HEK293T (cell line): Measurements from ENCODE around the gene SLC41A3.

ENCODE experiments used
- CTCF ChIA-PET: fragments of 350-600 bp; formaldehyde crosslinking; extraction: SDS; loops from one replicate; lab custom pipeline; 2021; ENCODE audit warnings: antibody characterized with exemption, inconsistent platforms; lab: Yijun Ruan, JAX
- POLR2A ChIA-PET: fragments of 350-600 bp; formaldehyde crosslinking; extraction: SDS; loops from one replicate; lab custom pipeline; 2020; ENCODE audit warnings: antibody characterized with exemption, inconsistent platforms; lab: Yijun Ruan, JAX
- DNase-seq: peaks from one replicate; pipeline ENCODE4 v3.0.0; 2012; ENCODE audit warnings: mixed read lengths; ENCODE audit errors: extremely low spot score
- ARNT ChIP-seq: fragments of 450-650 bp; IDR thresholded peaks from 2 replicates; pipeline ENCODE4 v1.6.1; 2017; ENCODE audit warnings: mild to moderate bottlenecking
- BHLHE40 ChIP-seq: fragments of 450-650 bp; IDR thresholded peaks from 2 replicates; pipeline ENCODE4 v1.6.1; 2016; ENCODE audit warnings: mild to moderate bottlenecking, moderate library complexity, borderline replicate concordance
- CTBP1 ChIP-seq: fragments of 450-650 bp; IDR thresholded peaks from 2 replicates; pipeline ENCODE4 v1.6.1; 2016; ENCODE audit warnings: borderline replicate concordance
- ELF4 ChIP-seq: fragments of 450-650 bp; IDR thresholded peaks from 2 replicates; pipeline ENCODE4 v1.6.1; 2017; ENCODE audit warnings: antibody characterized with exemption
- FOXA1 ChIP-seq: fragments of 450-650 bp; IDR thresholded peaks from 2 replicates; pipeline ENCODE4 v1.6.1; 2016; ENCODE audit warnings: mild to moderate bottlenecking
- FOXK2 ChIP-seq: fragments of 450-650 bp; IDR thresholded peaks from 2 replicates; pipeline ENCODE4 v1.6.1; 2016; ENCODE audit warnings: mild to moderate bottlenecking
- FOXM1 ChIP-seq: fragments of 450-650 bp; IDR thresholded peaks from 2 replicates; pipeline ENCODE4 v1.6.1; 2017; ENCODE audit warnings: mild to moderate bottlenecking, borderline replicate concordance
- HDGF ChIP-seq: fragments of 450-650 bp; IDR thresholded peaks from 2 replicates; pipeline ENCODE4 v1.6.1; 2017; ENCODE audit warnings: antibody characterized with exemption, borderline replicate concordance
- L3MBTL2 ChIP-seq: fragments of 450-650 bp; conservative IDR thresholded peaks from 2 replicates; pipeline ENCODE4 v1.6.1; 2016; ENCODE audit warnings: mild to moderate bottlenecking
- LEF1 ChIP-seq: fragments of 450-650 bp; IDR thresholded peaks from 2 replicates; pipeline ENCODE4 v1.6.1; 2017; ENCODE audit warnings: mild to moderate bottlenecking, borderline replicate concordance
- NFRKB ChIP-seq: fragments of 450-650 bp; IDR thresholded peaks from 2 replicates; pipeline ENCODE4 v1.6.1; 2016; ENCODE audit warnings: mild to moderate bottlenecking, moderate library complexity
- PKNOX1 ChIP-seq: fragments of 450-650 bp; IDR thresholded peaks from 2 replicates; pipeline ENCODE4 v1.6.1; 2016
- SP1 ChIP-seq: fragments of 450-650 bp; IDR thresholded peaks from 2 replicates; pipeline ENCODE4 v1.6.1; 2017
- SUZ12 ChIP-seq: fragments of 450-650 bp; IDR thresholded peaks from 2 replicates; pipeline ENCODE4 v1.6.1; 2016; ENCODE audit warnings: mild to moderate bottlenecking
- TARDBP ChIP-seq: fragments of 450-650 bp; IDR thresholded peaks from 2 replicates; pipeline ENCODE4 v1.6.1; 2016
- ZNF384 ChIP-seq: fragments of 450-650 bp; IDR thresholded peaks from 2 replicates; pipeline ENCODE4 v1.6.1; 2016

SLC41A3 gene

GRCh38 chr3:126058666-126059065 is 25.3 kb downstream of the SLC41A3 start:
- ChIA-PET POLR2A (no interaction called here), CTCF (no interaction called here)
- DNase-seq: no peak
- TF ChIP-seq PKNOX1: no peak
- TF ChIP-seq LEF1: no peak
- no peak for TF ChIP-seq NFRKB
- TF ChIP-seq FOXM1: no peak
- TF ChIP-seq BHLHE40: no peak
- TF ChIP-seq L3MBTL2: no peak
- TF ChIP-seq CTBP1: no peak
- no peak for TF ChIP-seq TARDBP
- TF ChIP-seq ELF4: no peak
- TF ChIP-seq ZNF384: no peak

- TF ChIP-seq FOXM1 (no peak), NFRKB (no peak), HDGF (no peak), CTBP1 (no peak), SUZ12 (no peak), L3MBTL2 (no peak), ZNF384 (no peak), PKNOX1 (no peak), TARDBP (no peak), BHLHE40 (no peak), ELF4 (no peak), ARNT (no peak), LEF1 (no peak), FOXK2 (no peak), FOXA1 (no peak), SP1 (no peak)
- ChIA-PET CTCF (no interaction called here), POLR2A (no interaction called here)
- no peak for DNase-seq
Measured at GRCh38 chr3:126057936-126058335, 26.0 kb downstream of the SLC41A3 start.

- DNase-seq: peak; percentile 2
- TF ChIP-seq ARNT (no peak), FOXA1 (no peak), NFRKB (no peak), SUZ12 (no peak), BHLHE40 (no peak), ZNF384 (no peak), CTBP1 (no peak), FOXM1 (no peak), TARDBP (no peak), HDGF (no peak), PKNOX1 (no peak), L3MBTL2 (no peak), ELF4 (no peak), FOXK2 (no peak), LEF1 (no peak), SP1 (no peak)
- CTCF ChIA-PET: no interaction called here
- POLR2A ChIA-PET: no interaction called here
Measured at GRCh38 chr3:126057501-126057819, 26.5 kb downstream of the SLC41A3 start.

- peak; percentile 0 for DNase-seq
- CTCF ChIA-PET: no interaction called here
- TF ChIP-seq FOXM1 (no peak), LEF1 (no peak), ELF4 (no peak), FOXA1 (no peak), TARDBP (no peak)
- POLR2A ChIA-PET: no interaction called here
Measured at GRCh38 chr3:126056681-126057500, 27.0 kb downstream of the SLC41A3 start.

GRCh38 chr3:126056088-126056487 is 27.8 kb downstream of the SLC41A3 start:
- DNase-seq: no peak
- ChIA-PET CTCF (no interaction called here), POLR2A (no interaction called here)
- TF ChIP-seq ZNF384 (no peak), HDGF (no peak), FOXM1 (no peak), ARNT (no peak), SUZ12 (no peak), TARDBP (no peak), SP1 (no peak), LEF1 (no peak), L3MBTL2 (no peak), NFRKB (no peak), PKNOX1 (no peak), FOXA1 (no peak), FOXK2 (no peak), ELF4 (no peak), CTBP1 (no peak), BHLHE40 (no peak)
